ENCODE data around the gene WDR37. TPM values are rescaled to one million over a fixed set of nuclear protein-coding genes. Genes with fewer than 3 reads are reported as not detected.

The WDR37 gene
- total and polyA plus RNA-seq, 9 of the 15 experiments (the other 6 are each of a cell fraction or from before 2014, with no cell fraction given), result 2.3 to 11.6 (median 6.7) TPM

- FAIRE-seq (no peak), ATAC-seq (no peak), DNase-seq (ENCODE audit: extremely low read depth in 1 of 4, low spot score in 3 of 4) (no peak)
- no TSS peak for BruUV-seq (replicated peaks)
- WGBS (ENCODE audit: insufficient coverage, low coverage, missing lambda C conversion rate), result 92% methylated on average over 7 of the region's 7 CpGs
- Histone ChIP-seq H3K4me2 (ENCODE audit: insufficient read depth, low read length) (no peak overlapping the region), H3K27me3 (ENCODE audit: control insufficient read depth in 2 of 2, insufficient read depth in 2 of 2, low read length in 2 of 2) (no peaks in the 10 kb centered on the region), H3K4me1 (replicated peaks in 1 of 2; ENCODE audit: control insufficient read depth in 2 of 2, insufficient read depth in 2 of 2, low read length in 2 of 2) (peaks cover 0 to 7% of the 10 kb centered on the region in 2 experiments; a peak in 1 of 5 replicates), H3K79me2 (ENCODE audit: control insufficient read depth, insufficient read depth, low read length) (no peaks in the 10 kb centered on the region), H3K4me3 (no peak overlapping the region), H3K27ac (ENCODE audit: extremely low read depth, low read depth, low read length) (no peak overlapping the region), H4K20me1 (replicated peaks; ENCODE audit: control insufficient read depth, insufficient read depth, low read length) (0 out of 2 replicates have a peak, but pooled peaks cover 3% of the 10 kb centered on the region), H2AFZ (ENCODE audit: low read depth, low read length) (no peak overlapping the region), H3K9me3 (replicated peaks; ENCODE audit: control insufficient read depth, insufficient read depth, low read depth, low read length) (no peaks in the 10 kb centered on the region), H3K9ac (ENCODE audit: insufficient read depth in 1 of 2, low read depth in 2 of 2, low read length in 2 of 2) (no peak overlapping the region), H3K9me1 (ENCODE audit: control insufficient read depth, insufficient read depth, low read length) (no peaks in the 10 kb centered on the region), H3K36me3 (ENCODE audit: control insufficient read depth, insufficient read depth, low read length) (peaks cover 59% of the 10 kb centered on the region; the same call in 2 of the 3 replicates)
- CTCF ChIA-PET (ENCODE audit: low intra/inter-chr PET ratio), result no interaction called here
- POLR2A ChIA-PET, result no interaction called here
- intact Hi-C loops (cut with micrococcal nuclease) (no loop called here), in situ Hi-C loops (cut with MboI) (no loop called here)
- TF ChIP-seq ZHX1 (conservative IDR thresholded peaks at IDR 0.05; ENCODE audit: low read length), result no peak
- TF ChIP-seq SLC30A9 (CRISPR knock-in tag; IDR thresholded peaks at IDR 0.05), result no peak
- no peak for TF ChIP-seq PRMT5 (CRISPR knock-in tag; IDR thresholded peaks at IDR 0.05)
- no peak for TF ChIP-seq MNT (conservative IDR thresholded peaks at IDR 0.05)
Observed at GRCh38 chr10:1102416-1102815, 46.2 kb downstream of the WDR37 start.

All from K562 (cell line).